Epithelial cell of proximal tubule (primary cell): ENCODE results near the gene RNASET2. TPM values are rescaled to one million over a fixed set of nuclear protein-coding genes. Genes with fewer than 3 reads are reported as not detected.

Experiments
- DNase-seq: peaks from one replicate; pipeline ENCODE4 v3.0.0-alpha.2; 2011; ENCODE audit warnings: low read depth
- H3K4me3 ChIP-seq: 2 replicates; pipeline ENCODE4 v1.5.1; 2011; ENCODE audit warnings: low read depth, mild to moderate bottlenecking, low read length
- total RNA-seq: library from RNA; depleted of rRNA; stranded (reverse); fragments of >200 nt; gene quantifications from 2 replicates; pipeline ENCODE4 v1.2.3, GENCODE V29; 2015
- TF ChIP-seq, protein P1 (sequence below): conservative IDR thresholded peaks from 2 replicates; pipeline ENCODE4 v1.5.1; 2012; ENCODE audit warnings: low read depth, mild to moderate bottlenecking, low read length

The RNASET2 gene
- total RNA-seq, 1 donor from 2014 or later = 358 TPM

DNA sequence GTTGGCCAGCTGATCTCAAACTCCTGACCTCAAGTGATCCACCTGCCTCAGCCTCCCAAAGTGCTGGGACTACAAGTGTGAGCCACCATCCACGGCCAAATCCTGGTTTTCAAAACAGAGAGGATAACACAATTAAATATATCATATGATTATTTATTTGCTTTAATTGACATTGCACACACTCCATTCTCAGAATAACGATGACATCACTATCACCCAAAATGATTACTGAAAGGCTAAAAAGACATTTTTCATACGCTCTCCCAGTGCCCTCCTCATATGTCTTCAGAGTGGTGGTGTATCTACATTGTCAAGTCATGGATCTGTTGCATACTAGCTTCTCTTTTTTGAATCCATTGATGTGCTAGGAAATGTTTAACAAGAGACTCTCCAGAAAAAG lies 24.4 kb upstream of the RNASET2 start:
- DNase-seq = no peak

DNA sequence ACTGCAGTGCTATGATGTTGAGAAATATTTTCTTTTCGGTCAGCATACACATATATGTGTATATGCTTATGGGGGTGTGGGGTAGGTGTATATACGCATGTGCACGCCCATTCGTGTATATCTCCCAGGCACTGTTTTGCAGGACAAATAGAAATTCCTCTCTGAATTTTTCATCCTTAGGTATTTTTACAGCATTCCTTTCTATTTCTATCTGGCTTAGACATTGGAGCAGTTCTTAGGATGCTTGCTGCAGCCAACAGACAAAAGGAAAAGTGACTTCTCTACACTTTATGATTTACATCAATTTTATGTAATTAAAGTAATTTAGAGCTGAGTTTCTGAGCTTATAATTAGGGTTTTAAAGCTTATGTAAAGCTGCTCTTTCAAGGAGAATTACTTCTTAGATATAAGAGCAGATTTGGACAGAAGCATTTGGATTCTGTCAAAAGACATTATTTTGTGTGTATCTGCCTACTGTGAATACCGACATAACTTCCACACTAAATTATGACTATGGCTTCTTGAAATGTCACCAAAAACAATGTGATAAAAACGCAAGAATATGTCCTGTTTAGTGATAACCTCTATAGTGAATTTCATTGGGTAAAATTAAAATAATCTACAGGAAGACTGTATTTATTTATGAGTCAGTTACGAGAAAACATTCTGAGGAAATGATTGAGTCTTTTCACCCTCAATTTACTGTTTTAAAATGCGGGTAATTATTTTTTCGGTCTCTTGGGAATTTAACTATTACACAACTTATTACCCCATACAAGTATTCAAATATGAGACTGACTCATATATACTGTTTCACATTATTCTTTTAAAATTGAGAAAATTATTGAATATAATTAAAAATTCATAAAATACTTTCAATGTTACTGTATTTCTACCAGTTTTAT lies 21.5 kb upstream of the RNASET2 start:
- TF ChIP-seq, protein P1, sequence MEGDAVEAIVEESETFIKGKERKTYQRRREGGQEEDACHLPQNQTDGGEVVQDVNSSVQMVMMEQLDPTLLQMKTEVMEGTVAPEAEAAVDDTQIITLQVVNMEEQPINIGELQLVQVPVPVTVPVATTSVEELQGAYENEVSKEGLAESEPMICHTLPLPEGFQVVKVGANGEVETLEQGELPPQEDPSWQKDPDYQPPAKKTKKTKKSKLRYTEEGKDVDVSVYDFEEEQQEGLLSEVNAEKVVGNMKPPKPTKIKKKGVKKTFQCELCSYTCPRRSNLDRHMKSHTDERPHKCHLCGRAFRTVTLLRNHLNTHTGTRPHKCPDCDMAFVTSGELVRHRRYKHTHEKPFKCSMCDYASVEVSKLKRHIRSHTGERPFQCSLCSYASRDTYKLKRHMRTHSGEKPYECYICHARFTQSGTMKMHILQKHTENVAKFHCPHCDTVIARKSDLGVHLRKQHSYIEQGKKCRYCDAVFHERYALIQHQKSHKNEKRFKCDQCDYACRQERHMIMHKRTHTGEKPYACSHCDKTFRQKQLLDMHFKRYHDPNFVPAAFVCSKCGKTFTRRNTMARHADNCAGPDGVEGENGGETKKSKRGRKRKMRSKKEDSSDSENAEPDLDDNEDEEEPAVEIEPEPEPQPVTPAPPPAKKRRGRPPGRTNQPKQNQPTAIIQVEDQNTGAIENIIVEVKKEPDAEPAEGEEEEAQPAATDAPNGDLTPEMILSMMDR = no peak
- H3K4me3 ChIP-seq = no peak overlapping the region
- DNase-seq = no peak

More for the DNA sequence above, 24.4 kb upstream of the RNASET2 start:
- no peak overlapping the region for H3K4me3 ChIP-seq
- TF ChIP-seq, protein P1 = no peak

DNA sequence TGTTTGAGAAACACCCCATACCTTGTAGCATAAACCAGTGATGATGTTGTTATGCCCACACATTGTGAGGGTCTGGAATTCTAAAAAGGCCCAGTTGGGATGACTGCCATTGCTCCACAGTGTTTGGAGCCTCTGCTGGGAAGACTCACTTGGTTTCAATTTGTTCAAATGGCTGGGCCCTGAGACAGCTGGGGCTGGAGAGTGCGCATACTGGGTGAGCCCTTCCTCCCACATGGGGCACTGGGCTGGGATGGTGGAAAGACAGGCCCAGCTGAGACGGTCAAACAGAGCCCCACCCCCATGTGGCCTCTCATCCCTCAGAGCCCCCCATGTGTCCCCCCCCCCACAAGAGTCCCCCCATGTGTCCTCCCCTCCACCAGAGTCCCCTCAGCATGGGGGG lies 20.3 kb upstream of the RNASET2 start:
- DNase-seq = no peak
- TF ChIP-seq, protein P1 = no peak
- H3K4me3 ChIP-seq = no peak overlapping the region

DNA sequence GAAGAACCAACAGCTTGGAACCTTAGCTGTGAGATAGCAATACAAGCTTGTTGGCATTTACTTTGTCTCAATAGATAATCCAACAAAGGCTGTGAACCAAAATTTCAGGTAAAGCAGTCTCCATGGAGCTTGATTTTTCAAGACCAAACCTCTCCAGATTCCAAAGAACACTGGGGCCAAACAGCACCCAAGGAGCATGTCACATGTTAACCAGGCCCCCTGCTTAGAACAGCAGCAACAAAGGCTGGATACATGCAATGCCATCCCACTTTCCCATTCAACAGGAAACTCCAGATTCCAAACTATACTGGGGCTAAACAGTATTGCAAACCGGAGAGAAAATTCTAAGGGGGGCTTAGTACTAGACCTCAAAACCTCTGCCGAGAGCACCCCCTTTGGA lies 15.8 kb upstream of the RNASET2 start:
- no peak for DNase-seq
- no peak overlapping the region for H3K4me3 ChIP-seq
- TF ChIP-seq, protein P1 = no peak

DNA sequence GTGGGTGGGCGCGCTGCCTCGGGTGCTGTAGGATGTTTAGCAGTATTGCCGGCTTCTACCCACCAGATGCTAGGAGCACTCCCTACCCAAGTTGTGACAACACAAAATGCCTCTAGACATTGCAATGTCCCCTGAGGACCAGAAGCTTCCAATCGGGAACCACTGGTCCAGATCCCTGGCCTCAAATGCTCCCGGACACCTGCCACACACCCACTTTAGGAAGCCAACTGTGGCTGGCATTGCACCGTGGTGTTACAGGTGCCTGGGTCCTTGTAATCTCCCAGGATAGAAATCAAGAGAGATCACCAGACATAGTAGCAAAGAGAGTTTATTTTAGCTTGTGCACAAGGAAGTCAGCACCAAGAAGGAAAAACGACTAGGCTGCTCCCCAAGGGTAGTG lies 14.9 kb upstream of the RNASET2 start:
- DNase-seq = no peak
- TF ChIP-seq, protein P1 = no peak
- no peak overlapping the region for H3K4me3 ChIP-seq

DNA sequence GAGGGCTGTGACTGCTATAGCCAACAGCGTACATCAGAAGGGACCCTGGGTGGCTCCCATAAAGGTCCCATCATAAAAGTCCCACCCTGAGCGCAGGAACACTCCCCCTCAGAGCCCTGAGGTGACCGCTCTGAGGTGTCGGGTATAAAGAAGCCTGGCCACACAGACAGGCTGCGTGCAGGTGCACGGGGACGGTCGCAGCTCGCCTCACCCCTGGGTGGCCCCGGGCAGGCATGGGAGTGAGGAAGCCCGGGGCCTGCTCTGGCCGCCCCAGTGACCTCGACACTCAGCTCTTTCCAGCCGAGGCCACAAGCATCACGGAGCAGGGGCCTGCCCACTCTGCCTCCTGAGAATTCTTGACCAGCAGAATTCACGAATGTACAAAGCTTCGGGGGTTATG lies 14.4 kb upstream of the RNASET2 start:
- no peak for DNase-seq
- TF ChIP-seq, protein P1 = no peak
- H3K4me3 ChIP-seq = no peak overlapping the region

DNA sequence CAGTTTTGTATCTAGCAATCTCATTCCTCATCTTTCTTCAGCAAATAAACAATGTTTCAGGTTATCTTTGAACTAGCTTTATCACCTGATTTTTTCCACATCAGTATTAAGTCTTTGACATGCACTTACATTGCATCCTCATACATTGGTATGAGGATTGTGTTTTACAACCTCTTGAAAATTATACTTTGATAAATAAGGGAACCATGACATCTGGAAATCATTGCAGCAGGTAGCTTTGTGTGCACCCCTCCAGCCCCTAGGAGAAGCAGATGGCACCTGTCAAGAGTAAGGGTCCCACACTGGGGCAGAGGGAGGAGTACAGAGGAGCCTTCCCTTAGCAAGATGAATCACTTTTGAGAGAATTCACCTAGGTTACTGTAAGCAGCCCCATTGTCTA lies 13.7 kb upstream of the RNASET2 start:
- no peak for DNase-seq
- TF ChIP-seq, protein P1 = no peak
- no peak overlapping the region for H3K4me3 ChIP-seq
